SK-N-SH (cell line): ENCODE measurements around the gene GUCD1. TPM values are rescaled to one million over a fixed set of nuclear protein-coding genes. Genes with fewer than 3 reads are reported as not detected.

Source experiments
- CTCF ChIA-PET: fragments of 300-600, 350-600 bp; formaldehyde crosslinking; extraction: SDS; loops from one replicate; lab custom pipeline; 2021; lab: Yijun Ruan, JAX
- POLR2A ChIA-PET: fragments of 350-600 bp; sonication (Branson Sonifier 250); formaldehyde crosslinking; extraction: SDS; loops from one replicate; lab custom pipeline; 2020; ENCODE audit warnings: antibody characterized with exemption, inconsistent platforms; lab: Yijun Ruan, JAX
- DNase-seq: peaks from one replicate; pipeline ENCODE4 v3.0.0; 2012
- H2AFZ ChIP-seq: fragments of 200-600 bp; sonication (generic); 2 replicates; pipeline ENCODE4 v1.8.1; 2016; ENCODE audit warnings: antibody characterized with exemption, mild to moderate bottlenecking, low read depth
- H3F3A ChIP-seq: fragments of 200-600 bp; sonication (generic); replicated peaks from 2 replicates; pipeline ENCODE3; 2016; ENCODE audit warnings: antibody characterized with exemption, mild to moderate bottlenecking; ENCODE audit not compliant: insufficient read depth
- H3K27ac ChIP-seq, 2 experiments: fragments of 200-500 bp in 1 of 2; fragments of 200-600 bp in 1 of 2; sonication (Bioruptor generic) in 1 of 2; sonication (generic), shearing (Covaris generic) in 1 of 2; 2 replicates each; pipeline versions ENCODE4 v1.5.1 to v1.6.1; 2014 to 2016; ENCODE audit warnings: low read depth in 2 of 2, inconsistent platforms in 1 of 2, low read length in 1 of 2, mild to moderate bottlenecking in 1 of 2, mixed read lengths in 1 of 2
- H3K27me3 ChIP-seq: fragments of 200-600 bp; sonication (generic), shearing (Covaris generic); 2 replicates; pipeline ENCODE4 v1.6.1; 2016; ENCODE audit warnings: mixed run types; ENCODE audit not compliant: insufficient read depth
- H3K36me3 ChIP-seq, 2 experiments: fragments of 200-500 bp in 1 of 2; fragments of 200-600 bp in 1 of 2; sonication (Bioruptor generic) in 1 of 2; sonication (generic) in 1 of 2; replicated peaks in 1 of 2; 2 replicates each; pipeline versions ENCODE3 to v1.5.1; 2014 to 2016; ENCODE audit warnings: low read length in 1 of 2, mild to moderate bottlenecking in 1 of 2; ENCODE audit not compliant: insufficient read depth in 2 of 2, control insufficient read depth in 1 of 2
- H3K4me1 ChIP-seq, 2 experiments: fragments of 200-500 bp in 1 of 2; fragments of 200-600 bp in 1 of 2; sonication (Bioruptor generic) in 1 of 2; sonication (generic), shearing (Covaris generic) in 1 of 2; 2 replicates each; pipeline versions ENCODE4 v1.5.1 to v1.6.1; 2014 to 2016; ENCODE audit warnings: low read depth in 1 of 2, low read length in 1 of 2, mixed run types in 1 of 2; ENCODE audit not compliant: insufficient read depth in 2 of 2, control insufficient read depth in 1 of 2
- H3K4me2 ChIP-seq: fragments of 200-600 bp; sonication (generic), shearing (Covaris generic); 2 replicates; pipeline ENCODE4 v1.6.1; 2017; ENCODE audit warnings: mixed run types
- H3K4me3 ChIP-seq, 2 experiments: fragments of 200-500 bp in 1 of 2; fragments of 200-600 bp in 1 of 2; sonication (Bioruptor generic) in 1 of 2; sonication (generic), shearing (Covaris generic) in 1 of 2; 2 replicates each; pipeline versions ENCODE4 v1.5.1 to v1.8.1; 2014 to 2016; ENCODE audit warnings: low read depth in 2 of 2, inconsistent platforms in 1 of 2, low read length in 1 of 2, mild to moderate bottlenecking in 1 of 2, mixed read lengths in 1 of 2, moderate library complexity in 1 of 2
- H3K79me2 ChIP-seq: fragments of 200-600 bp; sonication (generic); 2 replicates; pipeline ENCODE4 v1.8.1; 2017; ENCODE audit warnings: mild to moderate bottlenecking; ENCODE audit not compliant: insufficient read depth
- H3K9ac ChIP-seq: fragments of 200-600 bp; sonication (generic); 2 replicates; pipeline ENCODE4 v1.6.1; 2017; ENCODE audit warnings: mixed run types
- H3K9me2 ChIP-seq: fragments of 200-600 bp; sonication (generic); 2 replicates; pipeline ENCODE4 v1.6.1; 2017; ENCODE audit warnings: mixed run types
- H3K9me3 ChIP-seq: fragments of 200-600 bp; sonication (generic); 2 replicates; pipeline ENCODE4 v1.6.1; 2017; ENCODE audit warnings: mixed run types, mild to moderate bottlenecking, moderate library complexity
- H4K20me1 ChIP-seq: fragments of 200-600 bp; sonication (generic); 2 replicates; pipeline ENCODE4 v1.6.1; 2017; ENCODE audit warnings: mild to moderate bottlenecking, mixed run types; ENCODE audit not compliant: insufficient read depth
- CHD2 ChIP-seq: fragments of 150-350 bp; IDR thresholded peaks from 2 replicates; pipeline ENCODE4 v1.6.1; 2018; ENCODE audit warnings: low read length; ENCODE audit not compliant: partially characterized antibody
- CTCF ChIP-seq: fragments of 200-600 bp; sonication (generic); IDR thresholded peaks from 2 replicates; pipeline ENCODE4 v1.6.1; 2017; ENCODE audit warnings: antibody characterized with exemption, mild to moderate bottlenecking, moderate library complexity
- EP300 ChIP-seq, 2 experiments: IDR thresholded peaks; 2 replicates each; pipeline versions ENCODE4 v1.4.0 to v1.6.1; 2012; ENCODE audit warnings: borderline replicate concordance in 1 of 2, low read depth in 1 of 2, low read length in 1 of 2
- FOSL2 ChIP-seq: IDR thresholded peaks from 2 replicates; pipeline ENCODE4 v1.4.0; 2012; ENCODE audit warnings: low read depth, mild to moderate bottlenecking, moderate library complexity, borderline replicate concordance
- FOXM1 ChIP-seq: IDR thresholded peaks from 2 replicates; pipeline ENCODE4 v1.4.0; 2012; ENCODE audit warnings: low read depth, mild to moderate bottlenecking
- GATA2 ChIP-seq: sonication (generic); formaldehyde crosslinking; IDR thresholded peaks from 2 replicates; pipeline ENCODE4 v1.5.0; 2020; ENCODE audit warnings: mild to moderate bottlenecking, missing genetic modification reagents
- IRF3 ChIP-seq: fragments of 150-350 bp; IDR thresholded peaks from 2 replicates; pipeline ENCODE4 v1.6.1; 2016; ENCODE audit warnings: mild to moderate bottlenecking, low read depth, low read length
- JUND ChIP-seq: IDR thresholded peaks from 2 replicates; pipeline ENCODE4 v1.4.0; 2012
- MAX ChIP-seq: IDR thresholded peaks from 2 replicates; pipeline ENCODE4 v1.4.0; 2012; ENCODE audit warnings: low read depth
- MEF2A ChIP-seq: IDR thresholded peaks from 2 replicates; pipeline ENCODE4 v1.4.0; 2012; ENCODE audit warnings: low read depth, borderline replicate concordance
- NFIC ChIP-seq: IDR thresholded peaks from 2 replicates; pipeline ENCODE4 v1.4.0; 2012; ENCODE audit warnings: borderline replicate concordance
- NRF1 ChIP-seq: IDR thresholded peaks from 2 replicates; pipeline ENCODE4 v1.6.1; 2012; ENCODE audit warnings: low read depth, mild to moderate bottlenecking, low read length
- RCOR1 ChIP-seq: fragments of 150-350 bp; IDR thresholded peaks from 2 replicates; pipeline ENCODE4 v1.6.1; 2017; ENCODE audit warnings: antibody characterized with exemption, low read length
- REST ChIP-seq: IDR thresholded peaks from 2 replicates; pipeline ENCODE4 v1.6.1; 2012; ENCODE audit warnings: mild to moderate bottlenecking, low read depth, low read length, moderate library complexity
- RFX5 ChIP-seq: IDR thresholded peaks from 2 replicates; pipeline ENCODE4 v1.6.1; 2012; ENCODE audit warnings: mild to moderate bottlenecking, improper control_type of control experiment, low read length
- RXRA ChIP-seq: IDR thresholded peaks from 2 replicates; pipeline ENCODE4 v1.4.0; 2012; ENCODE audit warnings: low read depth, mild to moderate bottlenecking, borderline replicate concordance
- SMC3 ChIP-seq: IDR thresholded peaks from 2 replicates; pipeline ENCODE4 v1.6.1; 2012; ENCODE audit warnings: low read depth, low read length, improper control_type of control experiment
- TCF12 ChIP-seq: IDR thresholded peaks from 2 replicates; pipeline ENCODE4 v1.4.0; 2012
- TEAD4 ChIP-seq: IDR thresholded peaks from 2 replicates; pipeline ENCODE4 v1.4.0; 2012; ENCODE audit warnings: mild to moderate bottlenecking, borderline replicate concordance; ENCODE audit not compliant: insufficient read depth
- YY1 ChIP-seq: IDR thresholded peaks from 2 replicates; pipeline ENCODE4 v1.4.0; 2012; ENCODE audit warnings: low read depth, mild to moderate bottlenecking
- ZBTB33 ChIP-seq: IDR thresholded peaks from 2 replicates; pipeline ENCODE4 v1.4.0; 2012; ENCODE audit warnings: low read depth, borderline replicate concordance
- WGBS: methylation state at CpG from one replicate; pipeline ENCODE4 v1.1.6; 2017; ENCODE audit warnings: low lambda C conversion rate; 5-methylcytosine and 5-hydroxymethylcytosine counted together
- polyA plus RNA-seq, 3 experiments: library from polyadenylated mRNA; depleted of rRNA; stranded (reverse); fragments of >200 nt; gene quantifications; 2 replicates each; pipeline ENCODE4 v1.2.3, GENCODE V29; 2012

GUCD1 gene
- polyA plus RNA-seq, 1 of the 3 experiments (the other 2 are of a cell fraction) = 71.0 TPM

GRCh38 chr22:24525416-24526037 is 29.4 kb downstream of the GUCD1 start (continued):
- TF ChIP-seq RCOR1 = no peak
- TF ChIP-seq JUND = no peak
- no peak for TF ChIP-seq EP300 (IDR thresholded peaks at IDR 0.05; ENCODE audit: borderline replicate concordance in 1 of 2, low read depth in 1 of 2, low read length in 1 of 2)
- TF ChIP-seq YY1 = no peak
- no peak for TF ChIP-seq FOXM1
- no peak for TF ChIP-seq CHD2
- TF ChIP-seq RXRA = 0 out of 2 replicates have a peak, but pooled peaks have one; percentile 25
- TF ChIP-seq CTCF = peak; percentile 93
- peak; percentile 81 for TF ChIP-seq SMC3

GRCh38 chr22:24523873-24524272 is 31.1 kb downstream of the GUCD1 start:
- H3K27ac ChIP-seq = peak overlapping the region; percentile 40 to 96
- 26% methylated on average over 2 of the region's 2 CpGs for WGBS
- peak; percentile 69 for DNase-seq
- TF ChIP-seq IRF3 (0 out of 2 replicates have a peak, but pooled peaks have one; percentile 7), RFX5 (no peak), CHD2 (peak; percentile 38), JUND (no peak), GATA2 (CRISPR knock-in tag) (peak; percentile 91), MAX (no peak), TCF12 (peak; percentile 71; the same call in 1 of the 2 replicates), MEF2A (no peak), NFIC (no peak), REST (no peak), ZBTB33 (no peak), FOSL2 (no peak; the same call in 1 of the 2 replicates), TEAD4 (peak; percentile 54; the same call in 1 of the 2 replicates), SMC3 (no peak), NRF1 (no peak)

More at GRCh38 chr22:24523873-24524272, 31.1 kb downstream of the GUCD1 start:
- CTCF ChIA-PET = interaction anchor here (0.9 to 5.4 kb wide), 9 partner anchors 9 to 334 kb away, joined by 3 to 59 read pairs (median 3); partner anchors contain the start of gene ADORA2A
- Histone ChIP-seq H3K27me3 (no peaks in the 10 kb centered on the region), H3K9me2 (no peaks in the 10 kb centered on the region), H3K9ac (no peak overlapping the region), H2AFZ (peak overlapping the region; percentile 7; the same call in 1 of the 2 replicates), H3K4me1 (peaks cover 10 to 53% of the 10 kb centered on the region in 2 experiments; a peak in 2 of 4 replicates), H3F3A (no peaks in the 10 kb centered on the region), H3K79me2 (no peaks in the 10 kb centered on the region), H3K4me3 (no peak overlapping the region), H3K9me3 (no peaks in the 10 kb centered on the region), H3K4me2 (no peak overlapping the region), H4K20me1 (no peaks in the 10 kb centered on the region), H3K36me3 (no peaks in the 10 kb centered on the region)
- POLR2A ChIA-PET = interaction anchor here (0.7 to 0.8 kb wide), 2 partner anchors 115 to 201 kb away, joined by 3 read pairs; no protein-coding TSS in a partner anchor
